Colonic mucosa (tissue), 4 donors: Measurements from ENCODE around the gene TSPAN9. TPM values are rescaled to one million over a fixed set of nuclear protein-coding genes. Genes with fewer than 3 reads are reported as not detected.

Experiments used
- DNase-seq: peaks from one replicate; pipeline ENCODE4 v3.0.0-alpha.2; 2020
- H3K27ac ChIP-seq: fragments of 200-600 bp; one replicate; pipeline ENCODE4 v1.8.0; 2021
- H3K27me3 ChIP-seq: fragments of 200-600 bp; one replicate; pipeline ENCODE4 v1.8.0; 2021
- H3K36me3 ChIP-seq: fragments of 200-600 bp; one replicate; pipeline ENCODE4 v1.8.0; 2021
- H3K4me1 ChIP-seq: fragments of 200-600 bp; one replicate; pipeline ENCODE4 v1.8.0; 2021; ENCODE audit warnings: mild to moderate bottlenecking
- H3K4me3 ChIP-seq: fragments of 200-600 bp; one replicate; pipeline ENCODE4 v1.8.0; 2021
- H3K9ac ChIP-seq, 2 donors: one replicate each; pipeline ENCODE4 v1.7.0; 2013; ENCODE audit warnings: control low read depth in 2 of 2, low read depth in 2 of 2, low read length in 2 of 2
- H3K9me3 ChIP-seq: fragments of 200-600 bp; one replicate; pipeline ENCODE4 v1.8.0; 2021
- CTCF ChIP-seq: fragments of 200-600 bp; IDR thresholded peaks from one replicate; pipeline ENCODE4 v1.8.0; 2022; ENCODE audit warnings: antibody characterized with exemption, mild to moderate bottlenecking
- intact Hi-C: fragments of 100-400 bp; cut with DNase I; formaldehyde crosslinking; loops from one replicate; pipeline ENCODE4 v1.14.1; 2022
- total RNA-seq, 2 donors: library from RNA; stranded (reverse); fragmentation: NEBNext Ultra II Directional in 1 of 2; extraction: Animal tissue kit (Norgen Biotek cat#: 25700) in 1 of 2; gene quantifications; one replicate each; pipeline ENCODE4 v1.2.1, GENCODE V29; 2021
- donor health status: healthy.
- donor health status: DM: no; HTN: no; CAD: no.
- donor health status: DM: no; HTN: no; CAD: no.

TSPAN9 gene
- total RNA-seq, 2 donors from 2014 or later = 4.7 to 9.9 TPM

- Histone ChIP-seq H3K4me1 (no peaks in the 10 kb centered on the region), H3K27ac (no peak overlapping the region), H3K4me3 (no peak overlapping the region), H3K9ac (no peak overlapping the region), H3K27me3 (no peaks in the 10 kb centered on the region), H3K9me3 (no peaks in the 10 kb centered on the region), H3K36me3 (no peaks in the 10 kb centered on the region)
- no peak for TF ChIP-seq CTCF
- intact Hi-C loops = no loop called here
- no peak for DNase-seq
These were observed 21.3 kb downstream of the TSPAN9 start for GRCh38 chr12:3098436-3098835.

- H3K36me3 ChIP-seq = no peaks in the 10 kb centered on the region
- H3K27me3 ChIP-seq = no peaks in the 10 kb centered on the region
- no peaks in the 10 kb centered on the region for H3K4me1 ChIP-seq
- no peak for TF ChIP-seq CTCF
- no peak for DNase-seq
- intact Hi-C loops = no loop called here
- no peaks in the 10 kb centered on the region for H3K9me3 ChIP-seq
- no peak overlapping the region for H3K27ac ChIP-seq
- no peak overlapping the region for H3K4me3 ChIP-seq
- H3K9ac ChIP-seq = no peak overlapping the region
These were observed 22.0 kb downstream of the TSPAN9 start for GRCh38 chr12:3099146-3099545.

- Histone ChIP-seq H3K9ac (no peak overlapping the region), H3K4me1 (no peaks in the 10 kb centered on the region), H3K27me3 (no peaks in the 10 kb centered on the region), H3K36me3 (no peaks in the 10 kb centered on the region), H3K9me3 (no peaks in the 10 kb centered on the region), H3K27ac (no peak overlapping the region), H3K4me3 (no peak overlapping the region)
- TF ChIP-seq CTCF = no peak
- intact Hi-C loops = no loop called here
- no peak for DNase-seq
These were observed 24.3 kb downstream of the TSPAN9 start for GRCh38 chr12:3101309-3102024.

GRCh38 chr12:3102771-3103410 is 25.7 kb downstream of the TSPAN9 start:
- Histone ChIP-seq H3K36me3 (no peaks in the 10 kb centered on the region), H3K4me1 (no peaks in the 10 kb centered on the region), H3K4me3 (no peak overlapping the region), H3K9me3 (no peaks in the 10 kb centered on the region), H3K9ac (no peak overlapping the region), H3K27ac (no peak overlapping the region), H3K27me3 (no peaks in the 10 kb centered on the region)
- no peak for DNase-seq
- no peak for TF ChIP-seq CTCF
- intact Hi-C loops = no loop called here

- Histone ChIP-seq H3K27ac (no peak overlapping the region), H3K4me3 (no peak overlapping the region), H3K27me3 (no peaks in the 10 kb centered on the region), H3K9me3 (no peaks in the 10 kb centered on the region), H3K9ac (no peak overlapping the region), H3K36me3 (no peaks in the 10 kb centered on the region), H3K4me1 (no peaks in the 10 kb centered on the region)
- intact Hi-C loops = no loop called here
- no peak for DNase-seq
- TF ChIP-seq CTCF = no peak
These were observed 26.6 kb downstream of the TSPAN9 start for GRCh38 chr12:3103806-3104205.
